ENCODE measurements around the gene RASGRF1.
"Not testable (repeated sequence)": the region's sequence is repeated elsewhere in the genome, so short reads cannot be mapped to it uniquely, and the experiment has no call there.

RASGRF1 gene

GRCh38 chr15:78997981-78998499 lies 92.5 kb downstream of the RASGRF1 start:
- no peaks in the 10 kb centered on the region for H3K9me3 ChIP-seq (ENCODE audit: control insufficient read depth, insufficient read depth, low read depth, low read length)
- no peak overlapping the region for H3K27ac ChIP-seq (ENCODE audit: extremely low read depth, low read depth, low read length)
- ChIA-PET POLR2A (interaction anchor here (0.6 kb wide), 1 partner anchor 36 kb away, joined by 3 read pairs; no protein-coding TSS in a partner anchor), CTCF (interaction anchor here (0.7 to 3.3 kb wide), 6 partner anchors 9 to 186 kb away, joined by 3 to 12 read pairs (median 3); no protein-coding TSS in a partner anchor)
- H3K4me3 ChIP-seq (ENCODE audit: low read depth, low read length), result no peak overlapping the region
- TF ChIP-seq ZSCAN16 (tag by site-specific recombination; IDR thresholded peaks at IDR 0.05) (no peak), ZNF221 (tag by site-specific recombination; IDR thresholded peaks at IDR 0.05; ENCODE audit: borderline replicate concordance) (no peak)
- TF ChIP-seq, protein P1, sequence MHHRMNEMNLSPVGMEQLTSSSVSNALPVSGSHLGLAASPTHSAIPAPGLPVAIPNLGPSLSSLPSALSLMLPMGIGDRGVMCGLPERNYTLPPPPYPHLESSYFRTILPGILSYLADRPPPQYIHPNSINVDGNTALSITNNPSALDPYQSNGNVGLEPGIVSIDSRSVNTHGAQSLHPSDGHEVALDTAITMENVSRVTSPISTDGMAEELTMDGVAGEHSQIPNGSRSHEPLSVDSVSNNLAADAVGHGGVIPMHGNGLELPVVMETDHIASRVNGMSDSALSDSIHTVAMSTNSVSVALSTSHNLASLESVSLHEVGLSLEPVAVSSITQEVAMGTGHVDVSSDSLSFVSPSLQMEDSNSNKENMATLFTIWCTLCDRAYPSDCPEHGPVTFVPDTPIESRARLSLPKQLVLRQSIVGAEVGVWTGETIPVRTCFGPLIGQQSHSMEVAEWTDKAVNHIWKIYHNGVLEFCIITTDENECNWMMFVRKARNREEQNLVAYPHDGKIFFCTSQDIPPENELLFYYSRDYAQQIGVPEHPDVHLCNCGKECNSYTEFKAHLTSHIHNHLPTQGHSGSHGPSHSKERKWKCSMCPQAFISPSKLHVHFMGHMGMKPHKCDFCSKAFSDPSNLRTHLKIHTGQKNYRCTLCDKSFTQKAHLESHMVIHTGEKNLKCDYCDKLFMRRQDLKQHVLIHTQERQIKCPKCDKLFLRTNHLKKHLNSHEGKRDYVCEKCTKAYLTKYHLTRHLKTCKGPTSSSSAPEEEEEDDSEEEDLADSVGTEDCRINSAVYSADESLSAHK (tag by site-specific recombination; IDR thresholded peaks at IDR 0.05), result no peak
- H3K4me1 ChIP-seq (ENCODE audit: control insufficient read depth, insufficient read depth, low read length), result no peaks in the 10 kb centered on the region
- H3K36me3 ChIP-seq (ENCODE audit: control insufficient read depth in 2 of 2, insufficient read depth in 1 of 2, low read length in 2 of 2), result no peaks in the 10 kb centered on the region

DNA sequence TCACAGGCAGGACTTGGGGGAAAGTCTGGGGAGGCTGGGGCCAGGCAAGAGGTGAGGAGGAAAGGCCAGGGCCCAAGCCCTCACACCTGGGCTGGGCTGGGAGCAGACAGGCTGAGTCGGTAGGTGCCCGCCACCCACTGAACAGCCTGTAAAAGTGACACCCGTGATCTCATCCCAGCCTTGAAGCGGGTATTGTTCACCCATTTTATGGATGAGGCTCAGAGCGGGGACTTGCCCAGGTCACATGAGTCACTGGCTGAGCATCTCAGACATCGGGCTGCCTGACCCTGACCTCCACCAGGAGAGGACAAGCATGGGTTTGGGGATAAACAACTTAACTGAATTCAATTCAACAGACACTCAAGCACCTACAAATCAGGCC lies 93.7 kb downstream of the RASGRF1 start:
- H3K27ac ChIP-seq (ENCODE audit: extremely low read depth, low read depth, low read length), result no peak overlapping the region

DNA sequence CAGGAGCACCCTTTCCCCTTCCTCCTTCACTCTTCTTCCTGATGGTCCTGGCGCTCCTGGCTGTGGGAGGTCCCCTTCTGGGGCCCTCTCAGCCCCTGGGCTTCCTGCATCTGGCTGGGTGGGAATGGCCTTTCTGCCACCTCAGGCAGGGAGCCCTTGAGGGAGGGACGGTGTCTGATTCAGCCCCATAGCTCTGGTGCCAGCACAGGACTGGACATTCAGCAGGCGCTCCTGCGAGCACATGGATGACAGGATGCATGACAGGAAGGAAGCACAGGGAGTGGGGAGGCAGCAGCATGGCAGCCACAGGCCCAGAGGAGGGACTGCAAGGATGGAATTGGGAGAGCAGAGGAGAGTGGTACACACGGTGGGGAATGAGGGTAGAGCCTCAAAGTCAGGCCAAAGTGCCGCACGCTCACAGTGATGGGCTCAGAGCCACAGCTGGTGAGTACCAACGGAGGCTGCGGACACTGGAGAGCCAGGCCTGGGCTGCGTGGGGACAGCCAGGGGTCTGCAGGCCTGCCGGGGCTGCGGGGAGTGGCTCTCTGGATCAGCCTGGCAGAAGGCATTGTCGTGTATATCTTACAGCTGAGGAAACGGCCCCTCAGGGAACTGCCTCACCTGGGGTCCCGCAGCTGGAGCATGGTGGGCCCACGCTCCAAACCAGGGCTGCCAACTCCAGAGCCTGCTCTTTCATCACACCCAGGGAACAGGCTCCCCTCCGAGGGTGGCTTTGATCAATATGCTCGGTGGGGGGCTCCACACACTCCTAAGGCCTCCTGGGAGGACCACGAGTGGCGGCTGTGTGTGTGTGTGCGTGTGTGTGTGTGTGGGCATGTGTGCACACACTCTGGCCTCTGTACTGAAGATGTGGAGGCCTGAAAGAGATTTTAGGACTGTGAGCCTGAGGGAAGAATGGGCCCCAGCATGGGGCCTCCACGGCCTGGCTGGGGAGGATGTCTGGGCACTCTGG lies 94.4 kb downstream of the RASGRF1 start:
- CTCF ChIA-PET, result interaction anchor here (1.5 kb wide), 1 partner anchor 32 kb away, joined by 4 read pairs; no protein-coding TSS in a partner anchor
- Histone ChIP-seq H3K4me1 (ENCODE audit: control insufficient read depth, insufficient read depth, low read length) (no peaks in the 10 kb centered on the region), H3K36me3 (ENCODE audit: control insufficient read depth in 2 of 2, insufficient read depth in 1 of 2, low read length in 2 of 2) (no peaks in the 10 kb centered on the region), H3K27ac (ENCODE audit: extremely low read depth, low read depth, low read length) (no peak overlapping the region), H3K9me3 (ENCODE audit: control insufficient read depth, insufficient read depth, low read depth, low read length) (no peaks in the 10 kb centered on the region), H3K4me3 (ENCODE audit: low read depth, low read length) (no peak overlapping the region)
- TF ChIP-seq HOXD13 (CRISPR knock-in tag; IDR thresholded peaks at IDR 0.05; ENCODE audit: borderline replicate concordance), result 0 out of 2 replicates have a peak, but pooled peaks have one; percentile 21
- no peak for TF ChIP-seq ZNF140 (tag by site-specific recombination; IDR thresholded peaks at IDR 0.05)
- TF ChIP-seq ZIC2 (tag by site-specific recombination; IDR thresholded peaks at IDR 0.05), result peak; percentile 71
- peak; percentile 29; the same call in 1 of the 2 replicates for TF ChIP-seq GLIS1 (tag by site-specific recombination; IDR thresholded peaks at IDR 0.05)
- POLR2A ChIA-PET, result no interaction called here

More for the DNA sequence above, 93.7 kb downstream of the RASGRF1 start:
- CTCF ChIA-PET, result no interaction called here
- H3K36me3 ChIP-seq (ENCODE audit: control insufficient read depth in 2 of 2, insufficient read depth in 1 of 2, low read length in 2 of 2), result no peaks in the 10 kb centered on the region
- H3K9me3 ChIP-seq (ENCODE audit: control insufficient read depth, insufficient read depth, low read depth, low read length), result no peaks in the 10 kb centered on the region
- no peak overlapping the region for H3K4me3 ChIP-seq (ENCODE audit: low read depth, low read length)
- POLR2A ChIA-PET, result no interaction called here
- H3K4me1 ChIP-seq (ENCODE audit: control insufficient read depth, insufficient read depth, low read length), result no peaks in the 10 kb centered on the region
- TF ChIP-seq ZNF560 (tag by site-specific recombination; IDR thresholded peaks at IDR 0.05; ENCODE audit: borderline replicate concordance), result no peak
- TF ChIP-seq GLIS2 (tag by site-specific recombination; IDR thresholded peaks at IDR 0.05), result 0 out of 2 replicates have a peak, but pooled peaks have one; percentile 11

DNA sequence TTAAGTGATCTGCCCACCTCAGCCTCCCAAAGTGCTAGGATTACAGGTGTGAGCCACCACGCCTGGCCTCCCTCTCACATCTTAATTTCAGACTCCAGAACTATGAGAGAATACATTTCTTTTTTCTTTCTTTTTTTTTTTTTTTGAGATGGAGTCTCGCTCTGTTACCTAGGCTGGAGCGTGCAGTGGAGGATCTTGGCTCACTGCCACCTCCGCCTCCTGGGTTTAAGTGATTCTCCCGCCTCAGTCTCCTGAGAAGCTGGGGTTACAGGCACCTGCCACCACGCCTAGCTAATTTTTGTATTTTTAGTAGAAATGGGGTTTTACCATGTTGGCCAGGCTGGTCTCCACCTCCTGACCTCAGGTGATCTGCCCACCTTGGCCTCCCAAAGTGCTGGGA lies 95.4 kb downstream of the RASGRF1 start:
- CTCF ChIA-PET, result interaction anchor here (0.6 to 1.5 kb wide), 3 partner anchors 12 to 888 kb away, joined by 4 to 6 read pairs (median 4); no protein-coding TSS in a partner anchor
- H3K4me3 ChIP-seq (ENCODE audit: low read depth, low read length); H3K9me3 ChIP-seq (ENCODE audit: control insufficient read depth, insufficient read depth, low read depth, low read length); H3K36me3 ChIP-seq (ENCODE audit: control insufficient read depth in 2 of 2, insufficient read depth in 1 of 2, low read length in 2 of 2); H3K27ac ChIP-seq (ENCODE audit: extremely low read depth, low read depth, low read length); POLR2A ChIA-PET; H3K4me1 ChIP-seq (ENCODE audit: control insufficient read depth, insufficient read depth, low read length): not testable (repeated sequence)

Data from HEK293 (cell line).